WTC11 (cell line): ENCODE measurements around the gene KLHL18. TPM values are rescaled to one million over a fixed set of nuclear protein-coding genes. Genes with fewer than 3 reads are reported as not detected.

Source experiments
- ATAC-seq: fragments of 200-7000 bp; cut with Tn5 transposase; 2 replicates; pipeline ENCODE4 v1.10.0; 2021; ENCODE audit warnings: mild to moderate bottlenecking, moderate library complexity
- CTCF ChIA-PET: fragments of 300-600 bp; sonication (Branson Sonifier 250); formaldehyde crosslinking; loops from one replicate; lab custom pipeline; 2021; ENCODE audit warnings: antibody characterized with exemption; lab: Charles Lee
- POLR2A ChIA-PET: fragments of 350-600 bp; sonication (Branson Sonifier 250); formaldehyde crosslinking; loops from one replicate; lab custom pipeline; 2021; ENCODE audit warnings: antibody characterized with exemption; lab: Charles Lee
- DNase-seq: peaks from one replicate; pipeline ENCODE4 v3.0.0; 2021; ENCODE audit warnings: low spot score
- H3K27ac Mint-ChIP-seq: 2 replicates; pipeline ENCODE4 v1.8.0; 2021; ENCODE audit warnings: mixed read lengths
- H3K27me3 Mint-ChIP-seq: 2 replicates; pipeline ENCODE4 v1.8.0; 2021; ENCODE audit warnings: low read depth, mild to moderate bottlenecking, moderate library complexity, mixed read lengths
- H3K36me3 Mint-ChIP-seq: 2 replicates; pipeline ENCODE4 v1.8.0; 2021; ENCODE audit warnings: mixed read lengths
- H3K4me1 Mint-ChIP-seq: 2 replicates; pipeline ENCODE4 v1.8.0; 2022; ENCODE audit warnings: mixed read lengths
- H3K4me3 Mint-ChIP-seq: 2 replicates; pipeline ENCODE4 v1.8.0; 2021; ENCODE audit warnings: mild to moderate bottlenecking, moderate library complexity, mixed read lengths
- H3K9me3 Mint-ChIP-seq: 2 replicates; pipeline ENCODE4 v1.8.0; 2021; ENCODE audit warnings: mixed read lengths
- ATF2 ChIP-seq: sonication (generic); formaldehyde crosslinking; IDR thresholded peaks from 2 replicates; pipeline ENCODE4 v1.8.1; 2022; ENCODE audit warnings: low read depth, missing genetic modification reagents, borderline replicate concordance
- CREM ChIP-seq: sonication (generic); formaldehyde crosslinking; IDR thresholded peaks from 2 replicates; pipeline ENCODE4 v1.8.1; 2022; ENCODE audit warnings: mild to moderate bottlenecking, missing genetic modification reagents, moderate library complexity
- E2F4 ChIP-seq: sonication (generic); formaldehyde crosslinking; IDR thresholded peaks from 2 replicates; pipeline ENCODE4 v1.8.1; 2022; ENCODE audit warnings: low read depth, mild to moderate bottlenecking, moderate library complexity, missing genetic modification reagents, borderline replicate concordance
- ESRRA ChIP-seq: sonication (generic); formaldehyde crosslinking; IDR thresholded peaks from 2 replicates; pipeline ENCODE4 v1.8.1; 2022; ENCODE audit warnings: mild to moderate bottlenecking, missing genetic modification reagents, borderline replicate concordance
- GABPB1 ChIP-seq: sonication (generic); formaldehyde crosslinking; IDR thresholded peaks from 2 replicates; pipeline ENCODE4 v1.8.1; 2023; ENCODE audit warnings: mild to moderate bottlenecking, missing genetic modification reagents
- GRHL2 ChIP-seq: fragments of 250-450 bp; sonication (Bioruptor Pico); IDR thresholded peaks from 2 replicates; pipeline ENCODE4 v1.8.0; 2022; ENCODE audit warnings: mild to moderate bottlenecking, moderate library complexity; ENCODE audit not compliant: insufficient replicate concordance, severe bottlenecking
- GTF2I ChIP-seq: fragments of 250-450 bp; sonication (Bioruptor Pico); conservative IDR thresholded peaks from 2 replicates; pipeline ENCODE4 v1.4.0; 2021; ENCODE audit warnings: mild to moderate bottlenecking
- JUN ChIP-seq: sonication (generic); formaldehyde crosslinking; IDR thresholded peaks from 2 replicates; pipeline ENCODE4 v1.8.0; 2023; ENCODE audit warnings: mild to moderate bottlenecking, missing genetic modification reagents
- MYBL2 ChIP-seq: sonication (generic); formaldehyde crosslinking; IDR thresholded peaks from 2 replicates; pipeline ENCODE4 v1.8.1; 2023; ENCODE audit warnings: mild to moderate bottlenecking, moderate library complexity, missing genetic modification reagents
- NFATC4 ChIP-seq: fragments of 250-450 bp; sonication (Bioruptor Pico); IDR thresholded peaks from 2 replicates; pipeline ENCODE4 v1.9.0; 2021; ENCODE audit warnings: mild to moderate bottlenecking
- RORB ChIP-seq: fragments of 250-450 bp; sonication (Bioruptor Pico); IDR thresholded peaks from 2 replicates; pipeline ENCODE4 v1.9.0; 2021; ENCODE audit warnings: mild to moderate bottlenecking
- SOX15 ChIP-seq: fragments of 250-450 bp; sonication (Bioruptor Pico); IDR thresholded peaks from 2 replicates; pipeline ENCODE4 v1.9.0; 2021; ENCODE audit warnings: mild to moderate bottlenecking
- SP1 ChIP-seq: sonication (generic); formaldehyde crosslinking; conservative IDR thresholded peaks from 2 replicates; pipeline ENCODE4 v1.8.1; 2022; ENCODE audit warnings: missing genetic modification reagents
- STAT6 ChIP-seq: sonication (generic); formaldehyde crosslinking; conservative IDR thresholded peaks from 2 replicates; pipeline ENCODE4 v1.8.1; 2023; ENCODE audit warnings: mild to moderate bottlenecking, low read depth, missing genetic modification reagents, moderate library complexity
- TCF7 ChIP-seq: sonication (generic); formaldehyde crosslinking; IDR thresholded peaks from 2 replicates; pipeline ENCODE4 v1.8.0; 2022; ENCODE audit warnings: mild to moderate bottlenecking, low read depth, missing genetic modification reagents, moderate library complexity
- USF1 ChIP-seq: sonication (generic); formaldehyde crosslinking; IDR thresholded peaks from 2 replicates; pipeline ENCODE4 v1.8.0; 2022; ENCODE audit warnings: mild to moderate bottlenecking, missing genetic modification reagents
- ZMAT4 ChIP-seq: fragments of 250-450 bp; sonication (Bioruptor Pico); IDR thresholded peaks from 2 replicates; pipeline ENCODE4 v1.9.0; 2021; ENCODE audit warnings: mild to moderate bottlenecking
- ZNF121 ChIP-seq: sonication (generic); formaldehyde crosslinking; IDR thresholded peaks from 2 replicates; pipeline ENCODE4 v1.8.0; 2023; ENCODE audit warnings: missing genetic modification reagents
- ZNF219 ChIP-seq: sonication (generic); formaldehyde crosslinking; IDR thresholded peaks from 2 replicates; pipeline ENCODE4 v1.8.0; 2023; ENCODE audit warnings: missing genetic modification reagents, mild to moderate bottlenecking, borderline replicate concordance
- ZNF423 ChIP-seq: fragments of 250-450 bp; sonication (Bioruptor Pico); IDR thresholded peaks from 2 replicates; pipeline ENCODE4 v2.1.2; 2022; ENCODE audit warnings: mild to moderate bottlenecking, moderate library complexity
- ZNF512 ChIP-seq: sonication (generic); formaldehyde crosslinking; IDR thresholded peaks from 2 replicates; pipeline ENCODE4 v1.8.1; 2022; ENCODE audit warnings: missing genetic modification reagents, borderline replicate concordance
- total RNA-seq: library from RNA; stranded (reverse); gene quantifications from 3 replicates; pipeline ENCODE4 v1.2.3, GENCODE V29; 2021

The KLHL18 gene
- total RNA-seq, 1 experiment from 2014 or later = 28.4 TPM

GRCh38 chr3:47267490-47267824 lies 15.3 kb upstream of the KLHL18 start (continued):
- TF ChIP-seq USF1 (CRISPR knock-in tag) = no peak
- TF ChIP-seq ZNF512 (CRISPR knock-in tag) = no peak
- TF ChIP-seq JUN (CRISPR knock-in tag) = no peak
- TF ChIP-seq E2F4 (CRISPR knock-in tag) = no peak
- no peak for TF ChIP-seq ZNF219
- no peak for TF ChIP-seq GABPB1 (CRISPR knock-in tag)
- TF ChIP-seq GTF2I (CRISPR knock-in tag) = no peak
- TF ChIP-seq ZMAT4 = no peak
- no peak for TF ChIP-seq GRHL2 (CRISPR knock-in tag)
- TF ChIP-seq SOX15 (CRISPR knock-in tag) = no peak
- no peak for TF ChIP-seq ZNF121

GRCh38 chr3:47270526-47270925 lies 12.2 kb upstream of the KLHL18 start:
- H3K27me3 Mint-ChIP-seq = no peaks in the 10 kb centered on the region
- H3K4me1 Mint-ChIP-seq = no peaks in the 10 kb centered on the region
- H3K36me3 Mint-ChIP-seq = no peaks in the 10 kb centered on the region
- no peak overlapping the region for H3K4me3 Mint-ChIP-seq
- CTCF ChIA-PET = interaction anchor here (0.7 to 0.8 kb wide), 3 partner anchors 11 to 101 kb away, joined by 3 read pairs; no protein-coding TSS in a partner anchor
- ATAC-seq = no peak
- H3K27ac Mint-ChIP-seq = no peak overlapping the region
- H3K9me3 Mint-ChIP-seq = no peaks in the 10 kb centered on the region
- no peak for TF ChIP-seq ZNF423 (CRISPR knock-in tag)
- TF ChIP-seq ATF2 (CRISPR knock-in tag) = no peak
- no peak for TF ChIP-seq GRHL2 (CRISPR knock-in tag)
- TF ChIP-seq CREM = no peak
- no peak for TF ChIP-seq SP1 (CRISPR knock-in tag)
- no peak for TF ChIP-seq STAT6 (CRISPR knock-in tag)
- no peak for TF ChIP-seq NFATC4
- no peak for TF ChIP-seq MYBL2 (CRISPR knock-in tag)
- no peak for TF ChIP-seq ESRRA (CRISPR knock-in tag)
- no peak for TF ChIP-seq ZMAT4
- TF ChIP-seq TCF7 (CRISPR knock-in tag) = no peak
- no peak for TF ChIP-seq RORB (CRISPR knock-in tag)
- POLR2A ChIA-PET = no interaction called here
- DNase-seq = no peak
